Ovary (tissue), 3 donors: ENCODE results near the gene GCHFR.

ENCODE experiments used
- EP300 ChIP-seq: sonication (generic); formaldehyde crosslinking; IDR thresholded peaks from one replicate; pipeline ENCODE4 v1.6.1; 2017; ENCODE audit warnings: antibody characterized with exemption
- POLR2A ChIP-seq: fragments of 450-650 bp; IDR thresholded peaks from one replicate; pipeline ENCODE4 v1.6.1; 2017; ENCODE audit warnings: antibody characterized with exemption, mild to moderate bottlenecking, moderate library complexity
- TF ChIP-seq, protein P1 (sequence below), 3 donors: fragments of 450-650 bp in 2 of 3; fragments of 200-600 bp in 1 of 3; IDR thresholded peaks; one replicate each; pipeline versions ENCODE4 v1.5.1 to v1.8.0; 2016 to 2022; ENCODE audit warnings: antibody characterized with exemption in 3 of 3, mild to moderate bottlenecking in 1 of 3
- donor health status: DM: no; HTN: no; CAD: no.

DNA sequence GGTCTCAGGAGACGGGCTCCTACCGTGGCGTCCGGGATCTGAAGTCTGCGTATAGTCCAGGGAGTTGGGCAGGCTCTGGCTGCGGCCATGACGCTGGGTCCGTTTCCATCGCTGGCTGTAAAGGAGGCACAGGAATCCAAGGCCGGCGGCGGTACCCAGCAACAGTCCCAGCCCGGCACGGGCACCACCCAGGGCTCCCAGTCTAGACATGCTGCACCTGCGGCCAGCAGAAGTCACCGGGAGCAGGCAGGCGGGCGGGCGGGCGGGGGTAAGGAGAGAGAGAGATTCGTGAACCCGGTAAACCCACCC, 9.3 kb upstream of the GCHFR start:
- TF ChIP-seq, protein P1, sequence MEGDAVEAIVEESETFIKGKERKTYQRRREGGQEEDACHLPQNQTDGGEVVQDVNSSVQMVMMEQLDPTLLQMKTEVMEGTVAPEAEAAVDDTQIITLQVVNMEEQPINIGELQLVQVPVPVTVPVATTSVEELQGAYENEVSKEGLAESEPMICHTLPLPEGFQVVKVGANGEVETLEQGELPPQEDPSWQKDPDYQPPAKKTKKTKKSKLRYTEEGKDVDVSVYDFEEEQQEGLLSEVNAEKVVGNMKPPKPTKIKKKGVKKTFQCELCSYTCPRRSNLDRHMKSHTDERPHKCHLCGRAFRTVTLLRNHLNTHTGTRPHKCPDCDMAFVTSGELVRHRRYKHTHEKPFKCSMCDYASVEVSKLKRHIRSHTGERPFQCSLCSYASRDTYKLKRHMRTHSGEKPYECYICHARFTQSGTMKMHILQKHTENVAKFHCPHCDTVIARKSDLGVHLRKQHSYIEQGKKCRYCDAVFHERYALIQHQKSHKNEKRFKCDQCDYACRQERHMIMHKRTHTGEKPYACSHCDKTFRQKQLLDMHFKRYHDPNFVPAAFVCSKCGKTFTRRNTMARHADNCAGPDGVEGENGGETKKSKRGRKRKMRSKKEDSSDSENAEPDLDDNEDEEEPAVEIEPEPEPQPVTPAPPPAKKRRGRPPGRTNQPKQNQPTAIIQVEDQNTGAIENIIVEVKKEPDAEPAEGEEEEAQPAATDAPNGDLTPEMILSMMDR (IDR thresholded peaks at IDR 0.05): no peak
- no peak for TF ChIP-seq POLR2A
- no peak for TF ChIP-seq EP300
